H1 (cell line): ENCODE data around the gene C1orf74.

Source experiments
- BRCA1 ChIP-seq: IDR thresholded peaks from 2 replicates; pipeline ENCODE4 v1.6.1; 2012; ENCODE audit warnings: low read depth, low read length, improper control_type of control experiment
- CBX5 ChIP-seq: fragments of 300-800, 300-1000 bp; sonication (generic); IDR thresholded peaks from 2 replicates; pipeline ENCODE4 v1.7.1; 2016; ENCODE audit warnings: antibody characterized with exemption, low read length, low read depth
- HDAC2 ChIP-seq, 2 experiments: fragments of 300-600 bp in 1 of 2; sonication (generic) in 1 of 2; IDR thresholded peaks; 2 replicates each; pipeline ENCODE4 v1.6.1; 2011 to 2012; ENCODE audit warnings: low read depth in 2 of 2, low read length in 2 of 2, mild to moderate bottlenecking in 2 of 2, moderate library complexity in 2 of 2, borderline replicate concordance in 1 of 2, inconsistent platforms in 1 of 2
- POLR2A ChIP-seq, 2 experiments: IDR thresholded peaks; 1 replicate in 1 of 2; 2 replicates in 1 of 2; pipeline ENCODE4 v1.6.1; 2011; ENCODE audit warnings: low read depth in 2 of 2, low read length in 2 of 2, mild to moderate bottlenecking in 2 of 2; ENCODE audit errors: control extremely low read depth in 1 of 2
- SIN3A ChIP-seq, 2 experiments: IDR thresholded peaks in 1 of 2; conservative IDR thresholded peaks in 1 of 2; 2 replicates each; pipeline ENCODE4 v1.6.1; 2011 to 2012; ENCODE audit warnings: low read length in 2 of 2, improper control_type of control experiment in 1 of 2, low read depth in 1 of 2, mild to moderate bottlenecking in 1 of 2
- SP4 ChIP-seq: IDR thresholded peaks from 2 replicates; pipeline ENCODE4 v1.6.1; 2012; ENCODE audit warnings: low read length, inconsistent platforms
- TF ChIP-seq, protein P1 (sequence below), 3 experiments: IDR thresholded peaks; 1 replicate in 2 of 3; 2 replicates in 1 of 3; pipeline versions ENCODE4 v1.5.1 to v1.6.1; 2011; ENCODE audit warnings: low read length in 3 of 3, mild to moderate bottlenecking in 3 of 3, inconsistent platforms in 2 of 3, low read depth in 1 of 3, moderate library complexity in 1 of 3; ENCODE audit not compliant: insufficient read depth in 1 of 3; ENCODE audit errors: control extremely low read depth in 1 of 3

DNA sequence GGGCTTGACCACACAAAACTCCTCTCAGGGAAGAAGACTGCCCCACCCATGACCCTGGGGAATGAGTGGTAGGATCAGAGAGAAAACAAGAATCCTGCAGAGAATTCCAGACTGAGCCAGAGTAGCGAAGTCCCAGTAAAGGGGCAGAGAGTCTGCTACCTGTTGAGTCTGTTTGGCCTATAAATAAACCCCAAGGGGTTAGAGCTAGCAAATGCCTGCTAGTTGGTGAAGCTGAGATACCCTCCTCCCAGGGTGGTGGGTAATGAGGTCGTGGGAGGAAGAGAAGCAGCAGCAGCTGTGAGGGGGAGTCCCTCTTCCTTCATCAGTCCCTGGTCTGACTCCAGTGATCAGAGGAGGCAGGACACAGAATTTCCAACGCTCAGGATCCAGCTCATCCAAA, 26.0 kb downstream of the C1orf74 start:
- TF ChIP-seq, protein P1, sequence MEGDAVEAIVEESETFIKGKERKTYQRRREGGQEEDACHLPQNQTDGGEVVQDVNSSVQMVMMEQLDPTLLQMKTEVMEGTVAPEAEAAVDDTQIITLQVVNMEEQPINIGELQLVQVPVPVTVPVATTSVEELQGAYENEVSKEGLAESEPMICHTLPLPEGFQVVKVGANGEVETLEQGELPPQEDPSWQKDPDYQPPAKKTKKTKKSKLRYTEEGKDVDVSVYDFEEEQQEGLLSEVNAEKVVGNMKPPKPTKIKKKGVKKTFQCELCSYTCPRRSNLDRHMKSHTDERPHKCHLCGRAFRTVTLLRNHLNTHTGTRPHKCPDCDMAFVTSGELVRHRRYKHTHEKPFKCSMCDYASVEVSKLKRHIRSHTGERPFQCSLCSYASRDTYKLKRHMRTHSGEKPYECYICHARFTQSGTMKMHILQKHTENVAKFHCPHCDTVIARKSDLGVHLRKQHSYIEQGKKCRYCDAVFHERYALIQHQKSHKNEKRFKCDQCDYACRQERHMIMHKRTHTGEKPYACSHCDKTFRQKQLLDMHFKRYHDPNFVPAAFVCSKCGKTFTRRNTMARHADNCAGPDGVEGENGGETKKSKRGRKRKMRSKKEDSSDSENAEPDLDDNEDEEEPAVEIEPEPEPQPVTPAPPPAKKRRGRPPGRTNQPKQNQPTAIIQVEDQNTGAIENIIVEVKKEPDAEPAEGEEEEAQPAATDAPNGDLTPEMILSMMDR (IDR thresholded peaks at IDR 0.05; ENCODE audit: control extremely low read depth in 1 of 3, insufficient read depth in 1 of 3, low read depth in 1 of 3, low read length in 3 of 3) = no peak
- TF ChIP-seq SP4 (no peak), BRCA1 (no peak), POLR2A (IDR thresholded peaks at IDR 0.05; ENCODE audit: control extremely low read depth in 1 of 2, low read depth in 2 of 2, low read length in 2 of 2) (no peak), SIN3A (conservative IDR thresholded peaks at IDR 0.05 in 1 of 2, IDR thresholded peaks at IDR 0.05 in 1 of 2; ENCODE audit: low read depth in 1 of 2, low read length in 2 of 2) (no peak), CBX5 (no peak), HDAC2 (IDR thresholded peaks at IDR 0.05; ENCODE audit: borderline replicate concordance in 1 of 2, low read depth in 2 of 2, low read length in 2 of 2) (no peak)
